Loucy (cell line): Measurements from ENCODE around the gene UBE3D.

Experiments
- EZH2phosphoT487 ChIP-seq: fragments of 200-600 bp; IDR thresholded peaks from 2 replicates; pipeline ENCODE4 v1.6.1; 2018; ENCODE audit warnings: antibody characterized with exemption, mild to moderate bottlenecking, moderate library complexity, borderline replicate concordance
- TF ChIP-seq, protein P1 (sequence below): fragments of 200-600 bp; sonication (generic); conservative IDR thresholded peaks from 2 replicates; pipeline ENCODE4 v1.5.1; 2014; ENCODE audit warnings: mild to moderate bottlenecking, antibody characterized with exemption, low read length

DNA sequence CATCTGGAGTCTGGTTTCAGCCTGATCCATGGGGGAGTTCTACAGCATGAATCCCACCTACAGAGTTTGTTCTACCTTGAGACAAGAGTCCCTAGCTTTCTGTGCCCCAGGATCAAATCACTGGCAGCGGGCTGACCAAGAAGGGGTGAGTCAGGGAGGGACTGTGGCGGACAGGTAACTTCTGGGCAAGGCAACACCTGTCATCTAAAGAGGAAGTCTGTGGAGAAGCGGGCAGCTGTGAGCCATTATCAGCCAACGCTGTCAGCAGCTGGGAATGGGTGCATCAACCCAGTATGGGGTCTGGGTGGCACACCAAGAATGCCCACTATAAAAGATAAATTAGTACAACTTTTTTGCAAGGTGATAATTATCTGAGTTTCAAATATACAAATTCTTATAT lies 45.9 kb downstream of the UBE3D start:
- TF ChIP-seq, protein P1, sequence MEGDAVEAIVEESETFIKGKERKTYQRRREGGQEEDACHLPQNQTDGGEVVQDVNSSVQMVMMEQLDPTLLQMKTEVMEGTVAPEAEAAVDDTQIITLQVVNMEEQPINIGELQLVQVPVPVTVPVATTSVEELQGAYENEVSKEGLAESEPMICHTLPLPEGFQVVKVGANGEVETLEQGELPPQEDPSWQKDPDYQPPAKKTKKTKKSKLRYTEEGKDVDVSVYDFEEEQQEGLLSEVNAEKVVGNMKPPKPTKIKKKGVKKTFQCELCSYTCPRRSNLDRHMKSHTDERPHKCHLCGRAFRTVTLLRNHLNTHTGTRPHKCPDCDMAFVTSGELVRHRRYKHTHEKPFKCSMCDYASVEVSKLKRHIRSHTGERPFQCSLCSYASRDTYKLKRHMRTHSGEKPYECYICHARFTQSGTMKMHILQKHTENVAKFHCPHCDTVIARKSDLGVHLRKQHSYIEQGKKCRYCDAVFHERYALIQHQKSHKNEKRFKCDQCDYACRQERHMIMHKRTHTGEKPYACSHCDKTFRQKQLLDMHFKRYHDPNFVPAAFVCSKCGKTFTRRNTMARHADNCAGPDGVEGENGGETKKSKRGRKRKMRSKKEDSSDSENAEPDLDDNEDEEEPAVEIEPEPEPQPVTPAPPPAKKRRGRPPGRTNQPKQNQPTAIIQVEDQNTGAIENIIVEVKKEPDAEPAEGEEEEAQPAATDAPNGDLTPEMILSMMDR, result no peak
- no peak for TF ChIP-seq EZH2phosphoT487
